Adrenal gland (tissue), 5 donors: Measurements from ENCODE around the gene DPP10.

Source experiments
- POLR2A ChIP-seq, 2 donors: fragments of 450-650 bp; IDR thresholded peaks; one replicate each; pipeline ENCODE4 v1.6.1; 2017; ENCODE audit warnings: antibody characterized with exemption in 2 of 2, mild to moderate bottlenecking in 2 of 2, moderate library complexity in 1 of 2
- TF ChIP-seq, protein P1 (sequence below), 6 experiments: fragments of 450-650 bp in 4 of 6; fragments of 200-600 bp in 2 of 6; sonication (generic) in 1 of 6; IDR thresholded peaks; 1 replicate in 5 of 6; 2 replicates in 1 of 6; pipeline versions ENCODE4 v1.5.1 to v1.8.0; 2016 to 2021; ENCODE audit warnings: antibody characterized with exemption in 6 of 6, mild to moderate bottlenecking in 2 of 6, moderate library complexity in 1 of 6
- donor health status: DM: no; HTN: no; CAD: no.

DNA sequence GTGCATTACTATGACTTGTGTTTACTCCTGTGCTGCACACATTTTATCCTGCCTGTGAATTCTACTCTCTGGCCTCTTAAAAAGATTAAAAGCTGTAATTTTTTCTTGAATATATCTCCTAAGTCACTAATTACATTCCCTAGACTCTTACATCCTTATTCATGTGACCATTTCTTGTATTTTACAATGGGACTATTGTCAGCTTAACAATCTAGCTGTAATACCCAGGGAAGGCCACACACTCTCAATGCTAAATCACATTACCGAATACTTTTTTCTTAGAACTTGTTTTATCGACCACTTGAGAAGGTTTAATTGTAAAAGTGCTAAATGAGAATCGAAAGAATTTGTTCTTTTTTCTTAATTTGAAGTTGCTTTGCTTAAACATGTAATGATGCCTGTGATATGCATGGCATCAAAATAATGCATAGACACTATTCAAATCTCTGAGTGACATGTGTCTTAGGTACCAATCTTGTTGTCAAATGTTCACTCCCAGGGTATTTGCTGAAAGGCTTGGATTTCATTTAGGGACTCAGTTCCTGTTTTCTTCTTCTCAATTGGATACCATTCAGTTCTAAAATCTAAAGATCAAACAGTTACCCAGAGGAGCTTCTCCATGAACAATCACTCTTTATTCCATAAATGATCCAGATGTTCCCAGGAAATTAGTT lies 498.5 kb downstream of the DPP10 start:
- TF ChIP-seq, protein P1, sequence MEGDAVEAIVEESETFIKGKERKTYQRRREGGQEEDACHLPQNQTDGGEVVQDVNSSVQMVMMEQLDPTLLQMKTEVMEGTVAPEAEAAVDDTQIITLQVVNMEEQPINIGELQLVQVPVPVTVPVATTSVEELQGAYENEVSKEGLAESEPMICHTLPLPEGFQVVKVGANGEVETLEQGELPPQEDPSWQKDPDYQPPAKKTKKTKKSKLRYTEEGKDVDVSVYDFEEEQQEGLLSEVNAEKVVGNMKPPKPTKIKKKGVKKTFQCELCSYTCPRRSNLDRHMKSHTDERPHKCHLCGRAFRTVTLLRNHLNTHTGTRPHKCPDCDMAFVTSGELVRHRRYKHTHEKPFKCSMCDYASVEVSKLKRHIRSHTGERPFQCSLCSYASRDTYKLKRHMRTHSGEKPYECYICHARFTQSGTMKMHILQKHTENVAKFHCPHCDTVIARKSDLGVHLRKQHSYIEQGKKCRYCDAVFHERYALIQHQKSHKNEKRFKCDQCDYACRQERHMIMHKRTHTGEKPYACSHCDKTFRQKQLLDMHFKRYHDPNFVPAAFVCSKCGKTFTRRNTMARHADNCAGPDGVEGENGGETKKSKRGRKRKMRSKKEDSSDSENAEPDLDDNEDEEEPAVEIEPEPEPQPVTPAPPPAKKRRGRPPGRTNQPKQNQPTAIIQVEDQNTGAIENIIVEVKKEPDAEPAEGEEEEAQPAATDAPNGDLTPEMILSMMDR (IDR thresholded peaks at IDR 0.05) = no peak
- no peak for TF ChIP-seq POLR2A (IDR thresholded peaks at IDR 0.05)
